C1 segment of cervical spinal cord (tissue), 14 donors: ENCODE results near the gene RABGAP1L.
"Not testable (repeated sequence)": the region's sequence is repeated elsewhere in the genome, so short reads cannot be mapped to it uniquely, and the experiment has no call there.

Source experiments
- DNase-seq, 14 donors: peaks; one replicate each; lab custom pipeline; 2025; lab: John Stamatoyannopoulos, UW

Gene RABGAP1L

GRCh38 chr1:174556392-174556791, 397.1 kb downstream of the RABGAP1L start:
- DNase-seq: no peak

DNA sequence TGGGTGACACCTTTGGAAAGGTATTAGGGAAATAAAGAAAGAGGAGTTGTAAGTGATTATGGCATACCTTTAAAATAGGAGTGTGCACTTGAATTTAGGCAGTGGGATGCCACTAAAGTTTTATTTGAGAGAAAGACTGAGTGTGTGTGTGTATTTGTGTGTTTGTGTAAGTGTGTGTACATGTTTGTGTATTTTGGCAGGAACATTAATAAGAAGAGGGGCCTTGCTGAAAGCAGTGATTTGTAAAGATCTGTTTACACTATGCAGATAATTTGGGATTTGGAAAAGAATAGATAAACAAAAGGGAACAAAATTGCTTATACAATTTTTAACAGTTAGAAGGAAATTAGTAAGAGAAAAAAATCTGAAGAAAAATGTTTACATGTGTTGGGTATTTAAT, 409.2 kb downstream of the RABGAP1L start:
- DNase-seq: no peak

GRCh38 chr1:174569240-174569639, 409.9 kb downstream of the RABGAP1L start:
- DNase-seq: no peak

DNA sequence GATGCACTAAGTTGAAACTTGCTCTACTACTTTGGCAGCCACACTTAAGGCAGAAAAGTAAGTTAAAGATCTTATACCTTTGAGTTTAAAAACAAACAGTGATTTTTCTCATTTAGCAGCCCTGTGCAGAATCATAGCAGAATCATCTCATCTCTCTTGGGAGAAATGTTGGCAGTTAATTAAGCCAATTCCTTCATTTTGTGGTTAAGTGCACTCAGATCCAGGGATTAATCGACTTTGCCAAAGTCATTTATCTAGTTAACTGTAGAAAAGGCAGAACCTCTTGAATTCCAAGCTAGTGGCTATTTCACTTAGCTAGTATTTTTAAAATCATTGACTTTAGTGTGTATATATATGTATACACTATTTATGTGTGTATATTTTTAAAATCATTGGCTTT, 413.5 kb downstream of the RABGAP1L start:
- DNase-seq: no peak

DNA sequence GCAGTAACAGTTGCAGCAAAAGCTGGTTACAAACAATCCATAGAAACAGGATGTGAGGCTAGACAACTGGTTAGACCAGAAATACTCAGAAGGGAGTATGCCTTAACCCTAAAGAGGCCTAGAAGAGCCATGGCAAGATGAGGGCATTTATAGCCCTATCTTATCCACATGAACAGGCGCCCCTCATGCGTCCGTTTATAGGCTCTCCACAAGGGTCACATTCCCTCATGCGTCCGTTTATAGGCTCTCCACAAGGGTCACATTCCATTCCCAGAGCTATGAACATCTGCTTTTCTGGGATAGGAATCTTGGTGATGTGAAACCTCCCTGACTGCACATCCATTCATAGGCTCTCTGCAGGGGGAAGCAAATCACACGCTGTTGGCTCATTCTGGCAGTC, 416.8 kb downstream of the RABGAP1L start:
- not testable (repeated sequence) for DNase-seq

DNA sequence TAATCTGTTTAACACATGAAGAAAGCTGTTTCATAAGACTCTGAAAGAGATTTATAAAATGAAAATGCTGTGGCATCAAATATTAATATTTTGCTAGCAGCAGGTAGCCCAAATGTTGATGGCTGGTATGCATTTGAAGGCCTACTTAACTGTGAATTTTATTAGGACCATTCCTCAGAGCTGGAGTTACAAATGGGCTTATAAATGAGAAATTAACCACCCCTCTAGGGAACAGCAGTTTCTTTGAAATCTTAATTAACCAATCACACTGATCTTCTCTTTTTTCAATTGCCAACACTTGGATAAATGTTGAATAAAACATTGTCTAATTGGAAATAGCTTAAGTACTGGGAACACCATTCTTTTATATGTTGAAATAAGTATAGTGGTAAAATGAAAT, 418.4 kb downstream of the RABGAP1L start:
- no peak for DNase-seq

- DNase-seq: no peak
Observed at GRCh38 chr1:174580801-174581200, 421.5 kb downstream of the RABGAP1L start.

- DNase-seq: no peak
Observed at GRCh38 chr1:174583316-174583715, 424.0 kb downstream of the RABGAP1L start.

GRCh38 chr1:174584071-174584470, 424.8 kb downstream of the RABGAP1L start:
- no peak for DNase-seq

GRCh38 chr1:174588618-174589017, 429.3 kb downstream of the RABGAP1L start:
- not testable (repeated sequence) for DNase-seq

- no peak for DNase-seq
Observed at GRCh38 chr1:174605198-174605597, 445.9 kb downstream of the RABGAP1L start.

- DNase-seq: no peak
Observed at GRCh38 chr1:174606471-174606870, 447.2 kb downstream of the RABGAP1L start.

- not testable (repeated sequence) for DNase-seq
Observed at GRCh38 chr1:174617905-174618304, 458.6 kb downstream of the RABGAP1L start.

DNA sequence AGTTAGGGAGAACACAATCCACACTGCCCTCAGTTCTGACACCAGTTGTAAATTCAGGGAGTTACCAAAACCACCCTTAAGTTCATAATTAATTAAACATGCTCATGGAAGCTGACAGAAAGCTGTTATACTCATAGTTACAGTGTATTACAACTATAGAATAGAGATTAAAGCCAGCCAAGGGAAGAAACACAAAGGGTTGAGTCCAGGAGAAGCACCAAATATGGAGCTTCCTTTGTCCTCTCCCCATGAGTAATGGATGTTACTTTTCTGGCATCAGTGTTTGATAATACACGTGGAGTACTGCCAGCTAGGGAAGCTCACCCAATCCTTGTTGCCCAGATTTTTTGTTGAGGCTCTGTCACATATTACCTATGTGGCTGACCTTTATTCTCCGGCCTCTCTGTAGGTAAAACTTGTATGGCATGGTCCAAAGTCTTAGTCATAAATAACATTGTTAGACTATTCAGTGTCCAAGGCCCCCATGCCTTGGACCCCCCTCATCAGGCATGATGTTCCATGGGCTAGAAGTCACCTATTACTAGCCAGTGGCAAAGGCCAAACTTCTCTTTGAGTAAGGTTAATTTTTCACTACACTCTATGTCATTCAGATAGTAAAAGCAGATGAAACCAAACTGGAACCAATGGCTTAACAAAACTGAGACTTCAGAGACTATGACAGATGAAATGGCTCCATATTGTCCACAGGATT, 464.2 kb downstream of the RABGAP1L start:
- DNase-seq: no peak

GRCh38 chr1:174626031-174627025, 467.0 kb downstream of the RABGAP1L start:
- DNase-seq: peak in 1 of 14 donors; percentile 69

DNA sequence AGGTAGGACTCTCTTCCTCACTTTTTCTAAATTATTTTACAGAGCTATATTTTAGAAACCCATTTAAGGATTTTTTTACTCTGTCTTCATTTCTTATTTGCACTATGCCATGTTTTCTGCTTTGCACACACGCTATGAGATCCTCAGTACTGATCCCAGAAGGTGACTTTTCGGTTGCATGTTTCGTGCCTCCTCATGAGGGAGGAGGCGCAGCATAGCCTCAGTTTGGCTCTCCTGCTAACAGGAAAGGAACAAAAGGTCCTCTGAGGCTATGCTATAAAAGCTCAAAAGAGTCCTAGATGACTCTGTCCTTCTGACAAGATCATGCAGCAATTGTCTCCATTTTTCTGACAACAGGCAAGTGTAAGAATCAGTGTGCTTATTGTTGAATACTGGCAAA, 478.2 kb downstream of the RABGAP1L start:
- DNase-seq: no peak

- no peak for DNase-seq
Observed at GRCh38 chr1:174639461-174639860, 480.1 kb downstream of the RABGAP1L start.

- DNase-seq: no peak
Observed at GRCh38 chr1:174640783-174641182, 481.5 kb downstream of the RABGAP1L start.

- DNase-seq: no peak
Observed at GRCh38 chr1:174642393-174642792, 483.1 kb downstream of the RABGAP1L start.

DNA sequence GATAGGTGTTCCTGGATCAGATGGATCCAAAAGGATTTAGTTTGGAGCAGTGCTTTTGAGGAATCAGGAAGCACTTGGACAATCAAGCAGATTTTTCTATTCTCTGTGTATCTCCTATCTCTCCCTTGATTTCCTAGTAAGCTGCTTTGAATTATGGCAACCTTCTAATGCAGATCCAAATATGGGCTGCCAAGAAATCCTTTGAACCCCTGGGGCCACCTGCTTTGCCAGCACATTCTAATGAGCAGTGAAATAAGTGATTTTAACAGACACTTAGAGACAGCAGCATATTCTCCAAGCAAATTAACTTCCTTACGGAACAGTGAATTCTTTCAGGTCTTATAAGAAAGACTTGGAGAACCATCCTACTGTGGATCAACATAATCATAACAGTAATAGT, 483.9 kb downstream of the RABGAP1L start:
- DNase-seq: peak in 1 of 14 donors; percentile 35

DNA sequence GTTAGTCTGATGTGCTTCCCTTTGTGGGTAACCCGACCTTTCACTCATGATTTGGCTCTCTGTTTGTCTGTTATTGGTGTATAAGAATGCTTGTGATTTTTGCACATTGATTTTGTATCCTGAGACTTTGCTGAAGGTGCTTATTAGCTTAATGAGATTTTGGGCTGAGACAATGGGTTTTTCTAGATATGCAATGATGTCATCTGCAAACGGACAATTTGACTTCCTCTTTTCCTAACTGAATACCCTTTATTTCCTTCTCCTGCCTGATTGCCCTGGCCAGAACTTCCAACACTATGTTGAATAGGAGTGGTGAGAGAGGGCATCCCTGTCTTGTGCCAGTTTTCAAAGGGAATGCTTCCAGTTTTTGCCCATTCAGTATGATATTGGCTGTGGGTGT, 490.3 kb downstream of the RABGAP1L start:
- not testable (repeated sequence) for DNase-seq

- DNase-seq: no peak
Observed at GRCh38 chr1:174652569-174653280, 493.4 kb downstream of the RABGAP1L start.
